CD4-positive, CD25-positive, alpha-beta regulatory T cell (primary cell): ENCODE data around the gene C5orf15. TPM values are rescaled to one million over a fixed set of nuclear protein-coding genes. Genes with fewer than 3 reads are reported as not detected.

Experiments used
- ATAC-seq, 2 donors: fragments of 150-1000 bp; cut with Tn5 transposase; one replicate each; pipeline ENCODE4 v1.10.0; 2021; ENCODE audit warnings: low read depth in 2 of 2, moderate number of reproducible peaks in 2 of 2, moderate library complexity in 1 of 2
- DNase-seq, 3 donors: peaks; one replicate each; pipeline versions ENCODE4 v3.0.0 to v3.0.0-alpha.2; 2012 to 2022; ENCODE audit warnings: mixed read lengths in 1 of 3
- H3K27ac ChIP-seq: one replicate; pipeline ENCODE4 v1.7.0; 2013; ENCODE audit warnings: mild to moderate bottlenecking, low read length; ENCODE audit not compliant: insufficient read depth, poor library complexity, severe bottlenecking
- H3K27me3 ChIP-seq: one replicate; pipeline ENCODE4 v1.7.0; 2013; ENCODE audit warnings: low read length; ENCODE audit not compliant: control insufficient read depth, insufficient read depth
- H3K36me3 ChIP-seq: one replicate; pipeline ENCODE4 v1.7.0; 2013; ENCODE audit warnings: mild to moderate bottlenecking, low read length, moderate library complexity; ENCODE audit not compliant: control insufficient read depth, insufficient read depth
- H3K4me1 ChIP-seq: 2 replicates; pipeline ENCODE4 v1.7.0; 2013; ENCODE audit warnings: mild to moderate bottlenecking, low read length; ENCODE audit not compliant: insufficient read depth, control insufficient read depth, poor library complexity, severe bottlenecking
- H3K4me3 ChIP-seq: one replicate; pipeline ENCODE4 v1.7.0; 2013; ENCODE audit warnings: low read depth, mild to moderate bottlenecking, low read length, moderate library complexity
- H3K9me3 ChIP-seq, 2 experiments: 1 replicate in 1 of 2; 2 replicates in 1 of 2; pipeline ENCODE4 v1.7.0; 2013; ENCODE audit warnings: low read length in 2 of 2, mild to moderate bottlenecking in 1 of 2, moderate library complexity in 1 of 2; ENCODE audit not compliant: control insufficient read depth in 2 of 2
- H3K27ac Mint-ChIP-seq, 3 donors: one replicate each; pipeline ENCODE4 v1.8.0; 2020 to 2022; ENCODE audit warnings: mild to moderate bottlenecking in 3 of 3, mixed read lengths in 3 of 3, moderate library complexity in 2 of 3
- H3K27me3 Mint-ChIP-seq: one replicate; pipeline ENCODE4 v1.8.0; 2022; ENCODE audit warnings: mild to moderate bottlenecking, mixed read lengths
- H3K36me3 Mint-ChIP-seq: one replicate; pipeline ENCODE4 v1.8.0; 2020; ENCODE audit warnings: mixed read lengths
- H3K4me1 Mint-ChIP-seq, 4 donors: one replicate each; pipeline ENCODE4 v1.8.0; 2020 to 2022; ENCODE audit warnings: mixed read lengths in 4 of 4, mild to moderate bottlenecking in 1 of 4
- H3K4me3 Mint-ChIP-seq, 4 donors: one replicate each; pipeline ENCODE4 v1.8.0; 2020 to 2022; ENCODE audit warnings: mild to moderate bottlenecking in 4 of 4, mixed read lengths in 4 of 4, moderate library complexity in 3 of 4
- H3K9me3 Mint-ChIP-seq, 7 donors: one replicate each; pipeline ENCODE4 v1.8.0; 2020 to 2022; ENCODE audit warnings: mixed read lengths in 7 of 7, mild to moderate bottlenecking in 3 of 7, moderate library complexity in 2 of 7
- polyA plus RNA-seq, 4 donors: library from polyadenylated mRNA; unstranded; fragments of 300-500 nt; fragmentation: Illumina TruSeq; gene quantifications; one replicate each; pipeline ENCODE4 v1.2.3, GENCODE V29; 2021
- total RNA-seq: library from RNA; stranded (reverse); gene quantifications from one replicate; pipeline ENCODE4 v1.2.3, GENCODE V29; 2022

Gene C5orf15
- total RNA-seq (12.9 TPM), polyA plus RNA-seq (10 to 100 TPM; 24.0 to 34.8 (median 26.8) TPM)

- peak; percentile 99 for ATAC-seq
- Mint-ChIP-seq H3K4me1 (peaks cover 17 to 60% (median 38%) of the 10 kb centered on the region in 4 donors), H3K27me3 (no peaks in the 10 kb centered on the region), H3K4me3 (peak within 1 kb of the TSS; percentile 91 to 99 (median 97)), H3K27ac (peak within 1 kb of the TSS; percentile 95 to 99 (median 99)), H3K36me3 (peaks cover 12% of the 10 kb centered on the region), H3K9me3 (no peaks in the 10 kb centered on the region)
- Histone ChIP-seq H3K4me3 (peak within 1 kb of the TSS; percentile 98), H3K27ac (peak within 1 kb of the TSS; percentile 85), H3K36me3 (peaks cover 9% of the 10 kb centered on the region), H3K27me3 (no peaks in the 10 kb centered on the region), H3K9me3 (no peaks in the 10 kb centered on the region), H3K4me1 (peaks cover 20% of the 10 kb centered on the region)
- peak; percentile 88 to 96 (median 93) for DNase-seq
Observed at GRCh38 chr5:133968204-133968980, at the start of gene C5orf15. Gene C5orf15, minus strand, starts transcription at chr5:133968625. Its CDS starts 41 bp downstream, at chr5:133968584.

- DNase-seq, result no peak
- no peak overlapping the region for H3K4me3 ChIP-seq
- no peak overlapping the region for H3K27ac Mint-ChIP-seq
- no peaks in the 10 kb centered on the region for H3K36me3 Mint-ChIP-seq
- no peak overlapping the region for H3K27ac ChIP-seq
- peaks cover 4 to 16% (median 11%) of the 10 kb centered on the region in 4 donors for H3K4me1 Mint-ChIP-seq
- no peaks in the 10 kb centered on the region for H3K9me3 ChIP-seq
- ATAC-seq, result no peak
- no peaks in the 10 kb centered on the region for H3K36me3 ChIP-seq
- peaks cover 18% of the 10 kb centered on the region for H3K4me1 ChIP-seq
- H3K9me3 Mint-ChIP-seq, result peaks cover 0 to 2% (median 0%) of the 10 kb centered on the region in 7 donors
- no peaks in the 10 kb centered on the region for H3K27me3 ChIP-seq
- H3K4me3 Mint-ChIP-seq, result peak overlapping the region in 2 of 4 donors; percentile 54 to 80
- peaks cover 21% of the 10 kb centered on the region for H3K27me3 Mint-ChIP-seq
Observed at GRCh38 chr5:134008266-134008749, 39.9 kb upstream of the C5orf15 start.

- Histone ChIP-seq H3K27me3 (no peaks in the 10 kb centered on the region), H3K36me3 (no peaks in the 10 kb centered on the region), H3K4me1 (peaks cover 24% of the 10 kb centered on the region), H3K9me3 (no peaks in the 10 kb centered on the region), H3K4me3 (no peak overlapping the region), H3K27ac (no peak overlapping the region)
- H3K4me1 Mint-ChIP-seq, result peaks cover 4 to 22% (median 16%) of the 10 kb centered on the region in 4 donors
- ATAC-seq, result no peak
- H3K27me3 Mint-ChIP-seq, result peaks cover 17% of the 10 kb centered on the region
- H3K27ac Mint-ChIP-seq, result no peak overlapping the region
- no peaks in the 10 kb centered on the region for H3K9me3 Mint-ChIP-seq
- DNase-seq, result no peak
- peak overlapping the region in 2 of 4 donors; percentile 54 to 80 for H3K4me3 Mint-ChIP-seq
- no peaks in the 10 kb centered on the region for H3K36me3 Mint-ChIP-seq
Observed at GRCh38 chr5:134007581-134008265, 39.3 kb upstream of the C5orf15 start.

GRCh38 chr5:134006115-134006514 is 37.7 kb upstream of the C5orf15 start:
- Histone ChIP-seq H3K4me3 (no peak overlapping the region), H3K36me3 (no peaks in the 10 kb centered on the region)
- peak overlapping the region; percentile 85 to 96 (median 92) for H3K4me3 Mint-ChIP-seq

GRCh38 chr5:134005417-134006061 is 37.1 kb upstream of the C5orf15 start:
- Mint-ChIP-seq H3K36me3 (no peaks in the 10 kb centered on the region), H3K9me3 (no peaks in the 10 kb centered on the region), H3K27me3 (peaks cover 7% of the 10 kb centered on the region), H3K4me3 (peak overlapping the region; percentile 85 to 96 (median 92)), H3K4me1 (peaks cover 7 to 41% (median 26%) of the 10 kb centered on the region in 4 donors), H3K27ac (peak overlapping the region; percentile 84 to 95 (median 93))
- H3K36me3 ChIP-seq, result no peaks in the 10 kb centered on the region
- peak overlapping the region; percentile 94 for H3K27ac ChIP-seq
- H3K4me3 ChIP-seq, result peak overlapping the region; percentile 69
- no peak for DNase-seq
- no peaks in the 10 kb centered on the region for H3K27me3 ChIP-seq
- no peaks in the 10 kb centered on the region for H3K9me3 ChIP-seq
- no peak for ATAC-seq
- peaks cover 31% of the 10 kb centered on the region for H3K4me1 ChIP-seq

More at GRCh38 chr5:134006115-134006514, 37.7 kb upstream of the C5orf15 start:
- ATAC-seq (no peak), DNase-seq (no peak)
- H3K27ac ChIP-seq, result no peak overlapping the region
- no peaks in the 10 kb centered on the region for H3K27me3 ChIP-seq
- Mint-ChIP-seq H3K36me3 (no peaks in the 10 kb centered on the region), H3K27ac (peak overlapping the region in 2 of 3 donors; percentile 55 to 84), H3K4me1 (peaks cover 5 to 36% (median 22%) of the 10 kb centered on the region in 4 donors), H3K27me3 (peaks cover 11% of the 10 kb centered on the region), H3K9me3 (no peaks in the 10 kb centered on the region)
- H3K9me3 ChIP-seq, result no peaks in the 10 kb centered on the region
- H3K4me1 ChIP-seq, result peaks cover 31% of the 10 kb centered on the region

GRCh38 chr5:134004626-134005416 is 36.4 kb upstream of the C5orf15 start, which contains the start of gene VDAC1:
Gene VDAC1, minus strand, starts transcription at chr5:134004975. Its CDS starts 11,963 bp downstream, at chr5:133993012.
- peak; percentile 82 for ATAC-seq
- H3K4me3 Mint-ChIP-seq, result peak within 1 kb of the TSS; percentile 94 to 98 (median 95)
- H3K9me3 ChIP-seq, result no peaks in the 10 kb centered on the region
- H3K4me1 ChIP-seq, result peaks cover 31% of the 10 kb centered on the region
- H3K9me3 Mint-ChIP-seq, result no peaks in the 10 kb centered on the region
- H3K36me3 ChIP-seq, result peaks cover 3% of the 10 kb centered on the region
- H3K27me3 Mint-ChIP-seq, result peaks cover 7% of the 10 kb centered on the region
- H3K27ac ChIP-seq, result peak within 1 kb of the TSS; percentile 94
- H3K27ac Mint-ChIP-seq, result peak within 1 kb of the TSS; percentile 94 to 98 (median 95)
- peak; percentile 83 to 90 (median 88) for DNase-seq
- no peaks in the 10 kb centered on the region for H3K36me3 Mint-ChIP-seq
- peaks cover 13 to 48% (median 31%) of the 10 kb centered on the region in 4 donors for H3K4me1 Mint-ChIP-seq
- no peaks in the 10 kb centered on the region for H3K27me3 ChIP-seq
- peak within 1 kb of the TSS; percentile 85 for H3K4me3 ChIP-seq
